ENCODE results near the gene ARNT2. TPM values are rescaled to one million over a fixed set of nuclear protein-coding genes. Genes with fewer than 3 reads are reported as not detected.

ARNT2 gene
- total RNA-seq, 1 donor, result 20.7 TPM

GRCh38 chr15:80498652-80499051, 94.5 kb downstream of the ARNT2 start:
- no peak overlapping the region for H3K4me3 ChIP-seq (ENCODE audit: low read depth, low read length)
- TF ChIP-seq CTCF (IDR thresholded peaks at IDR 0.05; ENCODE audit: insufficient read depth, low read depth, low read length), result no peak
- DNase-seq (ENCODE audit: low read depth), result no peak

GRCh38 chr15:80500021-80500420, 95.8 kb downstream of the ARNT2 start:
- no peak for TF ChIP-seq CTCF (IDR thresholded peaks at IDR 0.05; ENCODE audit: insufficient read depth, low read depth, low read length)
- no peak for DNase-seq (ENCODE audit: low read depth)
- H3K4me3 ChIP-seq (ENCODE audit: low read depth, low read length), result no peak overlapping the region

- no peak for DNase-seq (ENCODE audit: low read depth)
- TF ChIP-seq CTCF (IDR thresholded peaks at IDR 0.05; ENCODE audit: insufficient read depth, low read depth, low read length), result no peak
- no peak overlapping the region for H3K4me3 ChIP-seq (ENCODE audit: low read depth, low read length)
Measured at GRCh38 chr15:80501476-80501875, 97.3 kb downstream of the ARNT2 start.

- no peak for DNase-seq (ENCODE audit: low read depth)
- H3K4me3 ChIP-seq (ENCODE audit: low read depth, low read length), result no peak overlapping the region
- TF ChIP-seq CTCF (IDR thresholded peaks at IDR 0.05; ENCODE audit: insufficient read depth, low read depth, low read length), result no peak
Measured at GRCh38 chr15:80502782-80503181, 98.6 kb downstream of the ARNT2 start.

GRCh38 chr15:80503319-80503952, 99.3 kb downstream of the ARNT2 start:
- no peak for TF ChIP-seq CTCF (IDR thresholded peaks at IDR 0.05; ENCODE audit: insufficient read depth, low read depth, low read length)
- no peak overlapping the region for H3K4me3 ChIP-seq (ENCODE audit: low read depth, low read length)
- DNase-seq (ENCODE audit: low read depth), result no peak

GRCh38 chr15:80504931-80505330, 100.7 kb downstream of the ARNT2 start:
- no peak for DNase-seq (ENCODE audit: low read depth)
- no peak overlapping the region for H3K4me3 ChIP-seq (ENCODE audit: low read depth, low read length)
- TF ChIP-seq CTCF (IDR thresholded peaks at IDR 0.05; ENCODE audit: insufficient read depth, low read depth, low read length), result no peak

- no peak for TF ChIP-seq CTCF (IDR thresholded peaks at IDR 0.05; ENCODE audit: insufficient read depth, low read depth, low read length)
- no peak overlapping the region for H3K4me3 ChIP-seq (ENCODE audit: low read depth, low read length)
- DNase-seq (ENCODE audit: low read depth), result no peak
Measured at GRCh38 chr15:80506286-80506893, 102.2 kb downstream of the ARNT2 start.
